ENCODE data around the gene RSBN1. TPM values are rescaled to one million over a fixed set of nuclear protein-coding genes. Genes with fewer than 3 reads are reported as not detected.

The RSBN1 gene
- total and polyA plus RNA-seq, 10 of the 15 experiments (the other 5 are each of a cell fraction or from before 2014, with no cell fraction given), result 2.9 to 26.8 (median 11.5) TPM

GRCh38 chr1:113759333-113760101 lies 52.8 kb downstream of the RSBN1 start, which contains the start of gene PHTF1 (continued):
- TF ChIP-seq, protein P1, sequence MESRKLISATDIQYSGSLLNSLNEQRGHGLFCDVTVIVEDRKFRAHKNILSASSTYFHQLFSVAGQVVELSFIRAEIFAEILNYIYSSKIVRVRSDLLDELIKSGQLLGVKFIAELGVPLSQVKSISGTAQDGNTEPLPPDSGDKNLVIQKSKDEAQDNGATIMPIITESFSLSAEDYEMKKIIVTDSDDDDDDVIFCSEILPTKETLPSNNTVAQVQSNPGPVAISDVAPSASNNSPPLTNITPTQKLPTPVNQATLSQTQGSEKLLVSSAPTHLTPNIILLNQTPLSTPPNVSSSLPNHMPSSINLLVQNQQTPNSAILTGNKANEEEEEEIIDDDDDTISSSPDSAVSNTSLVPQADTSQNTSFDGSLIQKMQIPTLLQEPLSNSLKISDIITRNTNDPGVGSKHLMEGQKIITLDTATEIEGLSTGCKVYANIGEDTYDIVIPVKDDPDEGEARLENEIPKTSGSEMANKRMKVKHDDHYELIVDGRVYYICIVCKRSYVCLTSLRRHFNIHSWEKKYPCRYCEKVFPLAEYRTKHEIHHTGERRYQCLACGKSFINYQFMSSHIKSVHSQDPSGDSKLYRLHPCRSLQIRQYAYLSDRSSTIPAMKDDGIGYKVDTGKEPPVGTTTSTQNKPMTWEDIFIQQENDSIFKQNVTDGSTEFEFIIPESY (IDR thresholded peaks at IDR 0.05), result no peak
- 0 out of 2 replicates have a peak, but pooled peaks have one; percentile 19 for TF ChIP-seq CREM (IDR thresholded peaks at IDR 0.05; ENCODE audit: low read depth)
- peak in 1 of 2 experiments; percentile 67; a peak in 1 of 4 replicates for TF ChIP-seq SRF (IDR thresholded peaks at IDR 0.05; ENCODE audit: low read depth in 2 of 2, low read length in 2 of 2)
- TF ChIP-seq ZNF217 (IDR thresholded peaks at IDR 0.05), result 0 out of 2 replicates have a peak, but pooled peaks have one; percentile 18
- peak; percentile 89 for TF ChIP-seq POLR2A (IDR thresholded peaks at IDR 0.05; ENCODE audit: low read depth, low read length)
- no peak for TF ChIP-seq ZNF384 (IDR thresholded peaks at IDR 0.05; ENCODE audit: borderline replicate concordance, low read depth, low read length)
- TF ChIP-seq BACH1 (IDR thresholded peaks at IDR 0.05; ENCODE audit: borderline replicate concordance), result peak; percentile 12; the same call in 1 of the 2 replicates
- no peak for TF ChIP-seq NFXL1 (IDR thresholded peaks at IDR 0.05; ENCODE audit: borderline replicate concordance)
- peak; percentile 58; the same call in 1 of the 2 replicates for TF ChIP-seq MTA3 (IDR thresholded peaks at IDR 0.05; ENCODE audit: borderline replicate concordance, low read length)
- TF ChIP-seq ZNF24 (IDR thresholded peaks at IDR 0.05), result 0 out of 2 replicates have a peak, but pooled peaks have one; percentile 4
- TF ChIP-seq KLF5 (IDR thresholded peaks at IDR 0.05; ENCODE audit: partially characterized antibody), result no peak
- TF ChIP-seq EED (IDR thresholded peaks at IDR 0.05; ENCODE audit: low read depth), result peak; percentile 69; the same call in 1 of the 2 replicates
- no peak for TF ChIP-seq ZZZ3 (IDR thresholded peaks at IDR 0.05; ENCODE audit: control insufficient read depth, insufficient read length, low read depth)
- no peak for TF ChIP-seq CBX5 (IDR thresholded peaks at IDR 0.05; ENCODE audit: low read depth)
- TF ChIP-seq, protein P2, sequence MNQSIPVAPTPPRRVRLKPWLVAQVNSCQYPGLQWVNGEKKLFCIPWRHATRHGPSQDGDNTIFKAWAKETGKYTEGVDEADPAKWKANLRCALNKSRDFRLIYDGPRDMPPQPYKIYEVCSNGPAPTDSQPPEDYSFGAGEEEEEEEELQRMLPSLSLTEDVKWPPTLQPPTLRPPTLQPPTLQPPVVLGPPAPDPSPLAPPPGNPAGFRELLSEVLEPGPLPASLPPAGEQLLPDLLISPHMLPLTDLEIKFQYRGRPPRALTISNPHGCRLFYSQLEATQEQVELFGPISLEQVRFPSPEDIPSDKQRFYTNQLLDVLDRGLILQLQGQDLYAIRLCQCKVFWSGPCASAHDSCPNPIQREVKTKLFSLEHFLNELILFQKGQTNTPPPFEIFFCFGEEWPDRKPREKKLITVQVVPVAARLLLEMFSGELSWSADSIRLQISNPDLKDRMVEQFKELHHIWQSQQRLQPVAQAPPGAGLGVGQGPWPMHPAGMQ (IDR thresholded peaks at IDR 0.05; ENCODE audit: borderline replicate concordance), result no peak
- no peak for TF ChIP-seq ZNF592 (IDR thresholded peaks at IDR 0.05)

Measured in GM12878 (cell line).